ENCODE results near the gene MOV10L1.

MOV10L1 gene

GRCh38 chr22:50115693-50116092 is 25.9 kb downstream of the MOV10L1 start:
- H3K4me3 ChIP-seq (ENCODE audit: control insufficient read depth, low read depth, low read length): no peak overlapping the region
- TF ChIP-seq CTCF (conservative IDR thresholded peaks at IDR 0.05; ENCODE audit: control insufficient read depth, insufficient read depth, low read depth, low read length): no peak
- DNase-seq (ENCODE audit: low read depth): no peak

- H3K4me3 ChIP-seq (ENCODE audit: control insufficient read depth, low read depth, low read length): no peak overlapping the region
- TF ChIP-seq CTCF (conservative IDR thresholded peaks at IDR 0.05; ENCODE audit: control insufficient read depth, insufficient read depth, low read depth, low read length): no peak
Observed at GRCh38 chr22:50117168-50117762, 27.5 kb downstream of the MOV10L1 start.

GRCh38 chr22:50118129-50118528 is 28.3 kb downstream of the MOV10L1 start:
- DNase-seq (ENCODE audit: low read depth): no peak
- H3K4me3 ChIP-seq (ENCODE audit: control insufficient read depth, low read depth, low read length): no peak overlapping the region
- TF ChIP-seq CTCF (conservative IDR thresholded peaks at IDR 0.05; ENCODE audit: control insufficient read depth, insufficient read depth, low read depth, low read length): no peak

More at GRCh38 chr22:50117168-50117762, 27.5 kb downstream of the MOV10L1 start:
- no peak for DNase-seq (ENCODE audit: low read depth)

GRCh38 chr22:50118557-50119168 is 28.9 kb downstream of the MOV10L1 start:
- DNase-seq (ENCODE audit: low read depth): peak; percentile 90
- H3K4me3 ChIP-seq (ENCODE audit: control insufficient read depth, low read depth, low read length): no peak overlapping the region
- TF ChIP-seq CTCF (conservative IDR thresholded peaks at IDR 0.05; ENCODE audit: control insufficient read depth, insufficient read depth, low read depth, low read length): no peak

GRCh38 chr22:50119169-50119767 is 29.5 kb downstream of the MOV10L1 start:
- H3K4me3 ChIP-seq (ENCODE audit: control insufficient read depth, low read depth, low read length): no peak overlapping the region
- DNase-seq (ENCODE audit: low read depth): no peak
- no peak for TF ChIP-seq CTCF (conservative IDR thresholded peaks at IDR 0.05; ENCODE audit: control insufficient read depth, insufficient read depth, low read depth, low read length)

- no peak for TF ChIP-seq CTCF (conservative IDR thresholded peaks at IDR 0.05; ENCODE audit: control insufficient read depth, insufficient read depth, low read depth, low read length)
Observed at GRCh38 chr22:50119768-50120251, 30.0 kb downstream of the MOV10L1 start.

More at GRCh38 chr22:50119768-50120251, 30.0 kb downstream of the MOV10L1 start:
- H3K4me3 ChIP-seq (ENCODE audit: control insufficient read depth, low read depth, low read length): no peak overlapping the region
- peak; percentile 28 for DNase-seq (ENCODE audit: low read depth)
